ENCODE results near the gene SMO.
A peak's percentile ranks its signal among the peaks of the same experiment; 100 is the strongest.
"Not testable (repeated sequence)": the region's sequence is repeated elsewhere in the genome, so short reads cannot be mapped to it uniquely, and the experiment has no call there.

SMO gene

DNA sequence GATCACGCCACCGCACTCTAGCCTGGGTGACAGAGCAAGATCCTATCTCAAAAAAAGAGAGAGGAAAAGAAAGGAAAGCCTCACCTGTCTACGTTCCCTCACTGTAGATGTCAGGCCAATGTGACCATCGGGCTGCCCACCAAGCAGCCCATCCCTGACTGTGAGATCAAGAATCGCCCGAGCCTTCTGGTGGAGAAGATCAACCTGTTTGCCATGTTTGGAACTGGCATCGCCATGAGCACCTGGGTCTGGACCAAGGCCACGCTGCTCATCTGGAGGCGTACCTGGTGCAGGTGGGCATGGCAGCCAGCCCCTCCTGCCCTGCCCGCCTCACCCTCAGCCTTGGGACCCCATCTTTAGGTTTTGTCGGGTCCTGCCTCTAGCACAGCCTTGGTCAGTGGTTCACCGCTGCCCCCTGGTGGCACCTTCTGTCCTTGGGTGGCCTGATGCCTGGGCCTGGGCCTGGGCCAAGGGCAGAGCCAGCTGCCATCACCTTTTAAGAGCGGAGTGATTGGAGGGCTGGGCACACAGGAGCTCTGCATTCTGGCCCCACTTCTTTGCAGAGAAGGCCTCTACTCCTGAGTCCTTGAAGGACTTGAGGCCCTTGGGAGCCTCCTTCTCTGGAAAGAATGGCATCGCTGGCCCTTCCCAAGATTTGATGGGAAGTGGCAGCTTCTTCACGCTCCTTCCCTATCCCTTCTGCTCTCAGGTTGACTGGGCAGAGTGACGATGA, 22.0 kb downstream of the SMO start:
- peak; percentile 39 for DNase-seq

DNA sequence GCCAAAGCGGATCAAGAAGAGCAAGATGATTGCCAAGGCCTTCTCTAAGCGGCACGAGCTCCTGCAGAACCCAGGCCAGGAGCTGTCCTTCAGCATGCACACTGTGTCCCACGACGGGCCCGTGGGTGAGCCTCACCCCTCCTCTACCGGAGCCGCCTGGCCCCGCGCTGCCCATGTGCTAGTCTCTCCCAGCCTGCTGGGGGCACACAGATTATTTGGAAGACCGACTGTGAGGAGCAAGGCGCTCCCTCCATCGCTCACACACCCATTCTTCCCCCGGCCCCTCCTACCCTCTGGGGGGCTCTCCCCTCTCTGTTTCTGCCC, 22.5 kb downstream of the SMO start:
- DNase-seq = no peak

DNA sequence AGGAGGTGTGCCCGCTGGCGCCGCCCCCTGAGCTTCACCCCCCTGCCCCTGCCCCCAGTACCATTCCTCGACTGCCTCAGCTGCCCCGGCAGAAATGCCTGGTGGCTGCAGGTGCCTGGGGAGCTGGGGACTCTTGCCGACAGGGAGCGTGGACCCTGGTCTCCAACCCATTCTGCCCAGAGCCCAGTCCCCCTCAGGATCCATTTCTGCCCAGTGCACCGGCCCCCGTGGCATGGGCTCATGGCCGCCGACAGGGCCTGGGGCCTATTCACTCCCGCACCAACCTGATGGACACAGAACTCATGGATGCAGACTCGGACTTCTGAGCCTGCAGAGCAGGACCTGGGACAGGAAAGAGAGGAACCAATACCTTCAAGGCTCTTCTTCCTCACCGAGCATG, 23.7 kb downstream of the SMO start:
- DNase-seq = no peak

DNA sequence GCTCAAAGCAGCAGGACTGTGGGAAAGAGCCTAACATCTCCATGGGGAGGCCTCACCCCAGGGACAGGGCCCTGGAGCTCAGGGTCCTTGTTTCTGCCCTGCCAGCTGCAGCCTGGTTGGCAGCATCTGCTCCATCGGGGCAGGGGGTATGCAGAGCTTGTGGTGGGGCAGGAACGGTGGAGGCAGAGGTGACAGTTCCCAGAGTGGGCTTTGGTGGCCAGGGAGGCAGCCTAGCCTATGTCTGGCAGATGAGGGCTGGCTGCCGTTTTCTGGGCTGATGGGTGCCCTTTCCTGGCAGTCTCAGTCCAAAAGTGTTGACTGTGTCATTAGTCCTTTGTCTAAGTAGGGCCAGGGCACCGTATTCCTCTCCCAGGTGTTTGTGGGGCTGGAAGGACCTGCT, 24.2 kb downstream of the SMO start:
- no peak for DNase-seq

DNA sequence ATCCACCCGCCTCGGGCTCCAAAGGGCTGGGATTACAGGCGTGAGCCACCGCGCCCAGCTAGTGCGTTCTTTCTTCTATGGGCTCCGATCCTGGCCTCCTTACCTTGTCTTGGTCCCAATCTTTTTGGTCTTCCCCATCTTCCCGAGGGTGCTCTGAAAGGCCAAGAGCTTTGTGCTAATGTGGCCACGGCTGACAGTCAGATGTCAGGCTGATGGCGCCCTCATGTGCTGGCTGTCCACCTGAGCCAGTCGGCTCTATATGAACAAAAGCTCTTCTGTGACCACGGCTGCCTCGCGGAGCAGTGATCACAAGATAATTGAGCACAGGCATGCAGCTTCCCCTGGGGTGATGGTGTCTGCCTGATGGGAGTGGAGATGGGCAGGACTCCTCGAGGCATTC, 25.4 kb downstream of the SMO start:
- no peak for DNase-seq

DNA sequence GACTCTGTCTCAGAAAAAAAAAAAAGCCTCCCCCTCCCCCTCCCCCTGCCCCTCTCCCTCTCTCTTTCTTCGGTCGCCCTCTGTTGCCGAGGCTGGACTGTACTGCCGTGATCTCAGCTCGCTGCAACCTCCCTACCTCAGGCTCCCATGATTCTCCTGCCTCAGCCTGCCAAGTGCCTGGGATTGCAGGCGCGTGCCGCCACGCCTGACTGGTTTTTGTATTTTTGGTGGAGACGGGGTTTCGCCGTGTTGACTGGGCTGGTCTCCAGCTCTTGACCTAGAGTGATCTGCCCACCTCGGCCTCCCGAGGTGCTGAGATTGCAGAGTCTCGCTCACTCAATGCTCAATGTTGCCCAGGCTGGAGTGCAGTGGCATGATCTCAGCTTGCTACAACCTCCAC, 27.3 kb downstream of the SMO start:
- DNase-seq = not testable (repeated sequence)

DNA sequence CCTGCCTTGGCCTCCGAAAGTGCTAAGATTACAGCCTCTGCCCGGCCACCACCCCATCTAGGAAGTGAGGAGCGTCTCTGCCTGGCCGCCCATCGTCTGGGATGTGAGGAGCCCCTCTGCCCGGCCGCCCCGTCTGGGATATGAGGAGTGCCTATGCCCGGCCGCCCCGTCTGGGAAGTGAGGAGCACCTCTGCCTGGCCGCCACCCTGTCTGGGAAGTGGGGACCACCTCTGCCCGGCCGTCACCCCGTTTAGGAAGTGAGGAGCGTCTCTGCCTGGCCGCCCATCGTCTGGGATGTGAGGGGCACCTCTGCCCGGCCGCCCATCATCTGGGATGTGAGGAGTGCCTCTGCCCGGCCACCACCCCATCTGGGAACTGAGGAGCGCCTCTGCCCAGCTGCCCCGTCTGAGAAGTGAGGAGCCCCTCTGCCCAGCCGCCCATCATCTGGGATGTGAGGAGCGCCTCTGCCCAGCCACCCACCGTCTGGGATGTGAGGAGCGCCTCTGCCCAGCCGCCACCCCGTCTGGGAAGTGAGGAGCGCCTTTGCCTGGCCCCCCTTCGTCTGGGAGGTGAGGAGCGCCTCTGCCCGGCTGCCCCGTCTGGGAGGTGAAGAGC, 27.8 kb downstream of the SMO start:
- DNase-seq = not testable (repeated sequence)

DNA sequence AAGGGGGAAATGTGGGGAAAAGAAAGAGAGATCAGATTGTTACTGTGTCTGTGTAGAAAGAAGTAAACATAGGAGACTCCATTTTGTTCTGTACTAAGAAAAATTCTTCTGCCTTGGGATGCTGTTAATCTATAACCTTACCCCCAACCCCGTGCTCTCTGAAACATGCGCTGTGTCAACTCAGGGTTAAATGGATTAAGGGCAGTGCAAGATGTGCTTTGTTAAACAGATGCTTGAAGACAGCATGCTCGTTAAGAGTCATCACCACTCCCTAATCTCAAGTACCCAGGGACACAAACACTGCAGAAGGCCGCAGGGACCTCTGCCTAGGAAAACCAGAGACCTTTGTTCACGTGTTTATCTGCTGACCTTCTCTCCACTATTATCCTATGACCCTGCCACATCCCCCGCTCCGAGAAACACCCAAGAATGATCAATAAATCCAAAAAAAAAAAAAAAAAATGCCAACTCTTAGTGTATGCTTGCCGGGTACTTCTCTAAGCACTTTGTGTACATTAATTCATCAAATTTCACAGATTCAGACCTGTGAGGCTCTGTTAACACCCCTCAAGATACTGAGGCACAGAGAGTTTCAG, 28.5 kb downstream of the SMO start:
- not testable (repeated sequence) for DNase-seq

DNA sequence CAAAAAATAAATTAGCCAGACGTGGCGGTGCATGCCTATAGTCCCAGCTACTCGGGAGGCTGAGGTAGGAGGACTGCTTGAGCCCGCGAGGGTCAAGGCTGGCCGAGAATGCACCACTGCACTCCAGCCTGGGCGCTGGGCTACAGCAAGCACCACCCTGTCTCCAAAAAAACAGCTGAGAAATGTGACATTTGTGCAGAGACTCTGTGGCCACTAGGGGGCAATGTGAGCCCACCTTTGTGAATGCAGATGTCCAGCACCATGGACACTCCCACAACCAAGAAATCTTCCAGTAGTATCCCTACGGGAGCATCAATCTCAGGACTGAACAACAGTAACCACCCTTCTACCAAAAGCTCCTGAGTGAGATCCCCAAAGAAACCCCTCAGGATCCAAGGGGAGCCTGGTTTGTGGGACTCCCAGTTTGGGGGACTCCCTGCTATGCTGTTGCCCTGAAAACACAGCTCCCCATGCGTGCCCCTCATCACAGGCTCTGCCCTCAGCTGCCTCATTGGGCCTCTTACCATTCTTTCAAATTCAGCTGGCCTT, 30.2 kb downstream of the SMO start:
- DNase-seq = peak; percentile 77

DNA sequence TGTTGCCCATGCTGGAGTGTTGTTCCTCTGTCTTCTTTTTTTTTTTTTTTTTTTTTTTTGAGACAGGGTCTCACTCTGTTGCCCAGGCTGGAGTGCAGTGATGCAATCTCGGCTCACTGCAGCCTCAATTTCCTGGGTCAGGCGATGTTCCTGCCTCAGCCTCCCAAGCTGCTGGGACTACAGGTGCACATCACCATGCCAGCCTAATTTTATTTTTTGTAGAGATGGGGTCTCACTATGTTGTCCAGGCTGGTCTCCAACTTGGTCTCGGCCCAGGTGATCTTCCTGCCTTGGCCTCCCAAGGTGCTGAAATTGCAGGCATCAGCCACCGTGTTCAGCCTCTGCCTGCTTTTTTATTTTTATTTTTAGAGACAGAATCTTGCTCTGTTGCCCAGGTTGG, 30.7 kb downstream of the SMO start:
- DNase-seq = not testable (repeated sequence)

DNA sequence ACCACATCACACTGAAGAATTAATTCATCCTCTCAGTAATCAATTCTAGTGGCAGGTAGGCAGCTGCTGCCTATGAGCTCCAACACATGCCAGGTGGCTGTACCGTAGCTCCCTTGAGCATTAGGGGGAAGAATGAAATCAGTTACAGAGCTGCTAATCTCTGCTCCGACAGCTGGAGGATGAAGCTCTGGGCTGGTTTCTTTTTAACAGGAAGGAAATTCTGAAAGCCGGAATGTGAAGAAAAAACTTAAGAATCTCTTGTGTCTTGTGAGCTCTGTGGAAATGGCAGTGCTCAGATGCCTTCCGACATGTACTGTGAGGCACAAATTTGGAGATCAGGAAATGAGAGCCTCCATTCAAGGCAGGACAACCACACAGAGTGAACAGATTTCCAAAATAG, 33.6 kb downstream of the SMO start:
- no peak for DNase-seq

DNA sequence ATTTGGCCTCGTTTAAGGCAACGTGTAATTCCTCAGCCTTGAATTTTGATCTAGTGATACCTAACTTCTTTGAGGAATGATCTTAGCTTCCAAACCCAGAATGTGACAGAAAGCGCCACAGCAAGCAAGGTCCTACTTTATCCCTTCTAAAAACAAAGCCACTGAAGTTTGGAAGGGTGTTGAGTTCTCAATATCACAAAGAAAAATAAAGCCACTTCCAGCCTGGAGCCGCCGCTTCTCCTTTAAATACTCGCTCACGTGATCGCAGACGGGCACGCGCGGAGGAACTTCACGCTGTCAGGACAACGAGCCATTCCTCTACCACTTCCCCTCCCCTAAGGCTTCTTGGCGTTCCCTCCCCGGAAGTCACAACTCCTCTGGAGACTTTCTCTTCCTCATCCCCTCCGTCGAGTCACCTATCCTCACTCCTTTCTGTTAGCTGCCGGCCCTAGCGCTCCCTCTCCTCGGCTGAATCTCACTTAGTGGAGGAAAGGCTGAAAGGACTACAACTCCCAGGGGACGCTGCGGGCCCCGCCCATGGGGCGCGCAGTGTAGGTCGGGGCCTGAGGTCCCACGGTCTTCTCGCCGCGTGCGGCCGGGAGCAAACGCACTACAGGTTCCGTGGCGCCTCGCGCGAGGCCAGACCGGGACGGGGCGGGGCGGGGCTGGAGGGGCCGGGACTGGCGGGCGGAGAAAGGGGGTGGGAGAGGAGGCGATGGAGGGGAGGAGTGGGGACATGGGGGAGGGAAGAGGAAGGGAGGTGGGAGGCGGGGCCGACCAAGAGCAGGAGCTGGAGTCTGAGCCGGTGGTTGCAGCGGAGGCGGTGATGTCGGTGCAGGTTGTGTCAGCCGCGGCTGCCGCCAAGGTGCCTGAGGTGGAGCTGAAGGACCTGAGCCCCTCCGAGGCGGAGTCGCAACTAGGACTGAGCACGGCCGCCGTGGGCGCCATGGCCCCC, 36.1 kb downstream of the SMO start, which contains the start of gene AHCYL2:
AHCYL2 (plus strand) TSS at position 780 of the 955 bp plus-strand sequence.
- DNase-seq = peak; percentile 98

DNA sequence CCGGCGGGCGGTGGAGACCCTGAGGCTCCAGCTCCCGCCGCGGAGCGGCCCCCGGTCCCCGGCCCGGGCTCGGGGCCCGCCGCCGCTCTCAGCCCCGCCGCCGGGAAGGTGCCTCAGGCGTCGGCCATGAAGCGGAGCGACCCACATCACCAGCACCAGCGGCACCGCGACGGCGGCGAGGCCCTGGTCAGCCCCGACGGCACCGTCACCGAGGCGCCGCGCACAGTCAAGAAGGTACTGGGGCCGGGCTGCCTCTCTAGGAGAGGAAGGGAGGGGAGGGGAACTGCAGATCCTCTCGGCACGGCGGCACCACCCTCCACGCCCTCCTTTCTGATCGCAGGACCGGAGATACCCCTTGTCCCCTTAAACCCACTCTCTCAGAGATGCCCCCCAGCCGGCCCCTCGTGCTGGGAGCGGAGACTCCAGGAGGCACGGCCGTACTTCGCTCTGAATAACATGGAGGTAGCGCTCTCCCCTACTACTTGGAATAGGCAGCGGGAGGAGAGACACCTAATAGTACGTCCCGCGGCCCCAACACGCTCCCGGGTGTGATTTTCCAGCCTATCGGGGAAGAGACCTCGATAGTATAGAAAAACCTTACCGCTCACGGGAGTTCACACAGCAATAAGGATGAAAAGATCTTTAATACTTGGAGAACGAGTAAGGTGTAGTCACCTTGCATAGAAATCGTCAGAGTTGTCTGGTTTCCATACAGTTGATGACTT, 36.9 kb downstream of the SMO start:
- DNase-seq = peak; percentile 36

DNA sequence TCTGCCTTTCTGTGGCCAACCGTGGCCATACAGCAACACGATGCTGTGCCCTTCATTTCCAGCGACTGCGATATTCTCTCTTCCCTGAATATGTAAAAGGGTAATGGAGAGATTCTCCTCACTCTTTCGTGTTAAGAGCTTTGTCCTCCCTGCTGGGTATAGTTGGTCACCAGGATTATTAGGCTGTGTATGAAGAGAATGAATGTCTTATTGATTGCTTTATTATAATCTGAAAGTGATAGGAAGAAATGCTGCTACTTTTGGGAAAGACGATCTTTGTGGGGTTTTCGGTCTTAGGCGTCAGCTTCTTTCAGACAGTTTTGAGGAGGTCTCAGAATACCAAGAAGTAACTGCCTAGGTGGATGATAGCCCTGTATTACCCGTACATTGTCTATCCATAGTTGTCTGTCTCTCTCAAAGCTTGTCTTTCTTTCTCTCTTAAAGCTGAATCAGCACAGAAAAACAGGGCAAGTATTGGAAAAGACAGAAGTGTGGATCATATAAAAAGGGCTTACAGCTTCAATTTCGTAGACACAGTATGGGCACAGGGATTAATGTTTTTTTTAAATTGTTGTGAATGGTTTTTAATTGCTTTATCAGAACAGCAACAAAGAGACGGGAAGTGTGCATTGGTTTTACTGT, 37.6 kb downstream of the SMO start:
- DNase-seq = no peak

DNA sequence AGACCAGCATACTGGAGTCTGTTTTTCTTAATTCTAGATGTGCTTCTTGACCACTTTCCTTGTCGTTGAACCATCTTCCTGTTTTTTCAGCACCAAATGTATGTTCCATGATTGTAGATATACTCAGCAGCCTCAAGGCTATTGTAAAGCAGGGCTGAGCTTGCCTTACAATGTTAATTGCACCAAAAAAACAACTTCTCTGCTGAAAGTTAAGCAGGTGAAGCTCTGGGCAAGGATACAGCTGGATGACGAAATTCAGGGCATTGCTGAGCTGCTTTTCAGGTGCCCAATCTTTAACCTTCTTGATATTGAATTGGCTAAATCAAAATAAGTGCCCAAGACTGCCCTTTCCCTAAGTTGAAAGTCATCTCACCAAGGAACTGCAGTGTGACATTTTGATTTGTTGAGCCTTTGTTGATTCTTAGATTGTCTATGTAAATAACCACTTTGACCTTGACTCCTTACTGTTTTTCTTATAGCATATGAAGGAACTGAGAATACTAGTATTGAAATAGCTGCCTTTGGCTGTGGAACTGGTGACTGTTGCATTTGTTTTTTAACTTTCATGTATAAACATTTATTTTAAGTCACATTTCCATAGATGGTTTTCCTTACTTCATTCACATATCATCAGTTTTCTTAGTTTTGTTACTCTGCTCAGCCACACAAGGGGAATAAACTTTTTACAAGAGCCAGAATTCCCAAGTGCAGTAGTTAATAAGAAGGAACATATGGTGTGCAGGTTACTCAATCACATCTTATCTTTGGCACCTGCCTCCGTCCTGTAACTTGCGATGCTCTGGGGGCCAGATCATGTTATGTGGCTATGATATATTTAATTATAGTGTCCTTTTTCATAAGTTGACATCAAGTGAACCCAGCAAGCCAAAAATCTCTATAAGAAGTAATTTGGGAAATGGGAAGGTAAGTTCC, 39.5 kb downstream of the SMO start:
- DNase-seq = no peak

DNA sequence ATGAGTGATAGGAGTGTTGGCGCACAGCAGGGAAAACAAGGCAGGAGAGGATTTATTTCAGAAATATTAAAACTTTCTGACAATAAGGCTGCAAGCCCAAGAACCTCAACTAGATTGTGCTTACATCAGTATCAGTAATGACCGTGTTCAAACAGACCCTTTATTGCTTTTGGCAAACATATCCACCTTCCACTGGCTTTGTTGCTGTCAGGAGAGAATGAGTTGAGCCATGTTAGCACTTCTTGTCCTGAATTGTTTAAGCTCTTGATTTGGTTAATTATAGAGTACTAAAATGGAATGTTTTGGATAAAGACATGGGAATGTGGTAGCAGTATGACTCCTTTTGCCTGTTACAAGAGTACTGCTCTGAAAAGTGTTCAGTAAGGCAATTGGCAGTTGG, 40.2 kb downstream of the SMO start:
- DNase-seq = no peak

DNA sequence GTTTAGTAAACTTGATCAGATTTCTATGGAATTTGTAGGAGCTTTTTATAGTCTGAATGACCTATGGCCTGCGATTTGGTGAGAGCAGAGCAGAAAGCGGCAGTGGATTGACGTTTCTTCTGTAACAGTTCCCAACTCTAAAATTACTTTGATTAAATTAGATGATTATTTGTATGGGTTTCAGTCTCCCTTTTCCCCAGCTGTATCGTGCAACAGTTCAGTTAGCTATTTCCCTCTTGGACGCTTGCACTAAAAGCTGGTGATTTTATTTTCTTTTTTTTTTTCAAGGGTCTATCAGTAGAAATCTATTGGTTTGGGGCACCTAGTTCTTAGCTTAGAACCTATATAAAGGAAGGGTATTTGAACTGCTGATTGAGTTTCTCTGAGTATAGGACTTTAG, 43.2 kb downstream of the SMO start:
- no peak for DNase-seq

DNA sequence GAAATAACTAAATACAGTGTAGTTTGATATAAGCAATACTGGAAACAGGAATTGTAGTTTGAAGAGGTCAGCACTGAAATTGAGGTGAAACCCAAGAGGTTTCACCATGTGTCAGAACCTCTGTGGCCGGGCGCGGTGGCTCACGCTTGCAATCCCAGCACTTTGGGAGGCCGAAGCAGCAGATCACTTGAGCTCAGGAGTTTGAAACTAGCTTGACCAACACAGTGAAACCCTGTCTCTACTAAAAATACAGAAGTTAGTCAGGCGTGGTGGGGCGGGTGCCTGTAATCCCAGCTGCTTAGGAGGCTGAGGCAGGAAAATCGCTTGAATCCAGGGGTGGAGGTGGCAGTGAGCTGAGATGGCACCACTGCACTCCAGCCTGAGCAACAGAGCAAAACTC, 50.1 kb downstream of the SMO start:
- DNase-seq = no peak

DNA sequence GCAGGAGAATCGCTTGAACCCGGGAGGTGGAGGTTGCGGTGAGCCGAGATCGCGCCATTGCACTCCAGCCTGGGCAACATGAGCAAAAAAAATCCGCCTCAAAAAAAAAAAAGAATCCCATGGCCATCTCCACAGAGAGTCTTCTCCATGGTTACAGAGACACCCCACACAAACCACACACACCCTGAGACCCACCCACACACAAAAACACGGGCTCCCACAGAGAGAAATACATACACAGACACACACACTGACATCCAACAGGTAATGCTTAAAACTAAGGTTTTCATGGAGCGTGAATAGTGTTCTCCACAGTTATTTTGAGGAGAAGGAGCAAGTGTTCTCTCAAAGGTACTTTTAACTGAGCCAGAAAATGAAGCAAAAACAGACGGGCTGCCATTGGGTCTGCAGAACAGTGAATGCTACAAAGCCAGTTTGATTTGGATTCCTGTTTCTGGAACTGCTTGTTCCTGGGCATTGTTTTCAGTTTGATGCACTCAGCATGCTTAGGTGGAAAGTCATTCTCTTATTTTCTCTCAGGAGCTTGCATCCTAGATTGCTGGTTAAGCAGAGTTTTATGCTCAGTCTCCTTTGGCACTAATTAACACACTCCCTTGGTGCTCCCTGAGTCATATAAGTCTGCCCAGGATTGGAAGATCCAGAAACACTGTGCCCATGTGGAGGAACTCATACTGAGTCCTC, 51.8 kb downstream of the SMO start:
- no peak for DNase-seq

DNA sequence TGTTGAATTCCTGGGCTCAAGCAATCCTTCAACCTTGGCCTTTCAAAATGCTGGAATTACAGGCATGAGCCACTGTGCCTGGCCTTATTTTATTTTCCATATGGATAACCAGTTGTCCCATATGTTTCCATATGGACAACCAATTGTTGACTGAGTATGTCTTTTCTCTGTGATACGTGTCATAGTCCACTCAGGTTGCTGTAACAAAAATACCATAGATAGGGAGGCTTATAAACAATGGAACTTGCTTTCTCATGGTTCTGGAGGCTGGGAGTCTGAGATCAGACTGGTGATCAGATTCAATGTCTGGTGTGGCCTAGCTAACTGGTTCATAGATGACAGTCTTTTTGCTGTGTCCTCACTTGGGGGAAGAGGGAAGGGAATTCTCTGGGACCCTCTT, 55.8 kb downstream of the SMO start:
- DNase-seq = no peak

Measured in fibroblast of skin of right quadriceps (primary cell).